ENCODE data around the gene RMRP.

DNA sequence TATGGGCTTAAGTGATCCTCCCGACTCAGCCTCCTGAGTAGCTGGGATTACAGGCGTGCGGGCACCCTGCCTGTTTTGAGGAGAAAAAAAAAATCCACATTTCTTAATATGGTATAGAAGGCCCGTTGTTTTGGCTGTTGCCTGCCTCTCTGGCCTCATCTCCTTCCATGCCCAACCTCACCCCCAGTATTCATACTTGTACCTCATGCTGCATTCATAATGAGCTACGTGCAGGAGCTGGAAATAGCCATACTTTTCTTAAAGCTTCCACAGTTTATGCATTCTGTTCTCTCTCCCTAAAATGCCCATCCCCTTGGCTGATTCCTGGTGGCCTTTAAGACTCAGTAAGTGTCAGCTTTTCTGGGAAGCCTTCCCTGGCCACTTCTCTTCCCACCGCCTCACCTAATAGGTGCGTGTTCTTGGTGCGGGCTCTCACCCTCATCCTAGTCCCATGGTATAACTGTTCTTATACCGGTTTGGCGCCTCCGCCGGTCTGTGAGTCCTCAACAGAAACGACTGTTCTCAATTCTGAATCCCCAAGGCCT, 34.0 kb upstream of the RMRP start:
- no peak for TF ChIP-seq EZH2 (IDR thresholded peaks at IDR 0.05; ENCODE audit: borderline replicate concordance, low read length)
- TF ChIP-seq, protein P1, sequence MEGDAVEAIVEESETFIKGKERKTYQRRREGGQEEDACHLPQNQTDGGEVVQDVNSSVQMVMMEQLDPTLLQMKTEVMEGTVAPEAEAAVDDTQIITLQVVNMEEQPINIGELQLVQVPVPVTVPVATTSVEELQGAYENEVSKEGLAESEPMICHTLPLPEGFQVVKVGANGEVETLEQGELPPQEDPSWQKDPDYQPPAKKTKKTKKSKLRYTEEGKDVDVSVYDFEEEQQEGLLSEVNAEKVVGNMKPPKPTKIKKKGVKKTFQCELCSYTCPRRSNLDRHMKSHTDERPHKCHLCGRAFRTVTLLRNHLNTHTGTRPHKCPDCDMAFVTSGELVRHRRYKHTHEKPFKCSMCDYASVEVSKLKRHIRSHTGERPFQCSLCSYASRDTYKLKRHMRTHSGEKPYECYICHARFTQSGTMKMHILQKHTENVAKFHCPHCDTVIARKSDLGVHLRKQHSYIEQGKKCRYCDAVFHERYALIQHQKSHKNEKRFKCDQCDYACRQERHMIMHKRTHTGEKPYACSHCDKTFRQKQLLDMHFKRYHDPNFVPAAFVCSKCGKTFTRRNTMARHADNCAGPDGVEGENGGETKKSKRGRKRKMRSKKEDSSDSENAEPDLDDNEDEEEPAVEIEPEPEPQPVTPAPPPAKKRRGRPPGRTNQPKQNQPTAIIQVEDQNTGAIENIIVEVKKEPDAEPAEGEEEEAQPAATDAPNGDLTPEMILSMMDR (conservative IDR thresholded peaks at IDR 0.05 in 1 of 2, IDR thresholded peaks at IDR 0.05 in 1 of 2; ENCODE audit: extremely low read depth in 1 of 2, insufficient read depth in 1 of 2, low read depth in 1 of 2, low read length in 2 of 2) = no peak

All from mammary epithelial cell (primary cell).